Uterus (tissue), 2 donors: ENCODE data around the gene ADCY5.

Source experiments
- CTCF ChIP-seq, 4 experiments: fragments of 200-600 bp in 2 of 4; fragments of 450-650 bp in 2 of 4; sonication (generic) in 2 of 4; IDR thresholded peaks; one replicate each; pipeline ENCODE4 v1.5.1; 2016 to 2019; ENCODE audit warnings: antibody characterized with exemption in 4 of 4, mild to moderate bottlenecking in 2 of 4, moderate library complexity in 1 of 4
- POLR2A ChIP-seq, 2 donors: fragments of 450-650 bp; IDR thresholded peaks; one replicate each; pipeline ENCODE4 v1.6.1; 2016; ENCODE audit warnings: antibody characterized with exemption in 2 of 2, mild to moderate bottlenecking in 1 of 2, moderate library complexity in 1 of 2

DNA sequence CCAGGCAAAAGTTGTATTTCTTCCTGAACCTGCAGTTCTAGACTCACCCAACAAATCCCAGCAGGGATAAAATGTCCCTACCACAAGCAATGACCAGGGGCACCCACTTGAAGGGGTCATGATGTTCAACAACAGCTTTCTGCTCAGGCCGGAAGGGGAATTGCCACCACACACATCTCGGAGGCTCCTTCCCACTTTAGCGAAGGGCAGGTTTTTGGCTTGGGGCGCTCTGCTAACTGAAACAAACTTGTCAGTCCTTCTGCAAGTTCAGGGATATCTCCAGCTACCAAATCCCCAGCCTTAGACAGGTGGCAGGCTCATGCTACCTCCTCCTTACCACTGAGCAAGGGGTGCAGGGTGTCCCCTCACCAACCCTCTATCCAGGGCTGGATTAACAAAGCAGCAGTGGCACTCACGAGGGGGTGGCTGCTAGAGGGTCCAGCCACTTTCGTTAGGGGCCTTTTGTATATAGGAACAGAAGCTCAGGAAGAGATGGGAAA lies 2.2 kb downstream of the ADCY5 start:
- TF ChIP-seq CTCF (IDR thresholded peaks at IDR 0.05) (no peak), POLR2A (IDR thresholded peaks at IDR 0.05) (no peak)
